ENCODE measurements around the gene NUDCD3.

NUDCD3 gene

DNA sequence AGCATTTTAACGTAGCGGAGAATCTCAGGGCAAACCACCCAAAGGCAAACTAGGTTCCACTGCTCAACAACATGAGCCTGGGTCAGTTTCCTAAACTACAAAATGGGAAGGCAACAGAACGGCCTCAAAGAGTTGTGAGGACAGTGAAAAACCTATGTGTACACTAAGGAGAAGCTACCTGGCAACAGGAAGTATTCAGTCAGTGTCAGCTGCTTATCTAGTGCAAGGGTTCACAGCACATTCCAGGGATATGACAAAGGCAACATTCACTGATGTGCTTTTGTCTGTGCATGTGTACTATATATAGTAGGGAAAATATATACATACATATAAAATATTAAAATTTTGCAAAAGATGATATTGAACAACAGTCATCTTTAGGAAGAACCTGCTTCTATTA lies 17.2 kb downstream of the NUDCD3 start:
- Histone ChIP-seq H3K36me3 (ENCODE audit: low read length) (peaks cover 24% of the 10 kb centered on the region), H3K27me3 (ENCODE audit: low read length) (no peaks in the 10 kb centered on the region)

DNA sequence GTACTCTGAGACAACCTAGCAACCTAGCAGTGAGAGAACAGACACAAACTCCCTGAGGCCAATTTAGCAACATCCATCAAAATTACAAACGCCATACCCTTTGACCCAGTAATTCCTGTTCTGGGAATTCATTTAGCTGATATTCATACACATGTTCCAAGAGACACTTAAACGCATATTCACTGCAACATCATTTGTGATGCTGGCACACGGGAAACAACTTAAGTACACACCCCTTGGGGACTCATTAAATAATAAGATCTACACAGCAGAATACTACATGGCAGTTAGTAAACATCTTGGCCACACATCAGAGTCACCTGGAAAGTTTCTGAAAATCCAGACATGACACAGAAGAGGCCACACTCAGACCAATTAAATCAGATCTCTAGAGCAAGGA lies 17.6 kb downstream of the NUDCD3 start:
- H3K9ac ChIP-seq (ENCODE audit: low read length), result no peak overlapping the region
- no peak overlapping the region for H3K4me2 ChIP-seq (ENCODE audit: low read depth, low read length, poor library complexity, severe bottlenecking)
- H3K9me2 ChIP-seq (replicated peaks; ENCODE audit: insufficient read depth, low read length), result no peaks in the 10 kb centered on the region
- H3K4me3 ChIP-seq (ENCODE audit: insufficient read depth, low read length, poor library complexity, severe bottlenecking), result no peak overlapping the region
- no peaks in the 10 kb centered on the region for H3F3A ChIP-seq (ENCODE audit: insufficient read depth)
- H3K27me3 ChIP-seq (ENCODE audit: low read length), result no peaks in the 10 kb centered on the region
- H3K9me3 ChIP-seq (ENCODE audit: insufficient read depth, low read length), result no peaks in the 10 kb centered on the region
- H3K27ac ChIP-seq (ENCODE audit: low read depth, low read length), result no peak overlapping the region
- H3K79me2 ChIP-seq (ENCODE audit: insufficient read depth, low read length), result peaks cover 34% of the 10 kb centered on the region; the same call in 1 of the 2 replicates
- peaks cover 27% of the 10 kb centered on the region for H4K20me1 ChIP-seq (ENCODE audit: low read depth, low read length)
- H2AFZ ChIP-seq (ENCODE audit: low read depth, low read length, severe bottlenecking), result no peak overlapping the region
- H3K36me3 ChIP-seq (ENCODE audit: low read length), result peaks cover 26% of the 10 kb centered on the region
- TF ChIP-seq, protein P1, sequence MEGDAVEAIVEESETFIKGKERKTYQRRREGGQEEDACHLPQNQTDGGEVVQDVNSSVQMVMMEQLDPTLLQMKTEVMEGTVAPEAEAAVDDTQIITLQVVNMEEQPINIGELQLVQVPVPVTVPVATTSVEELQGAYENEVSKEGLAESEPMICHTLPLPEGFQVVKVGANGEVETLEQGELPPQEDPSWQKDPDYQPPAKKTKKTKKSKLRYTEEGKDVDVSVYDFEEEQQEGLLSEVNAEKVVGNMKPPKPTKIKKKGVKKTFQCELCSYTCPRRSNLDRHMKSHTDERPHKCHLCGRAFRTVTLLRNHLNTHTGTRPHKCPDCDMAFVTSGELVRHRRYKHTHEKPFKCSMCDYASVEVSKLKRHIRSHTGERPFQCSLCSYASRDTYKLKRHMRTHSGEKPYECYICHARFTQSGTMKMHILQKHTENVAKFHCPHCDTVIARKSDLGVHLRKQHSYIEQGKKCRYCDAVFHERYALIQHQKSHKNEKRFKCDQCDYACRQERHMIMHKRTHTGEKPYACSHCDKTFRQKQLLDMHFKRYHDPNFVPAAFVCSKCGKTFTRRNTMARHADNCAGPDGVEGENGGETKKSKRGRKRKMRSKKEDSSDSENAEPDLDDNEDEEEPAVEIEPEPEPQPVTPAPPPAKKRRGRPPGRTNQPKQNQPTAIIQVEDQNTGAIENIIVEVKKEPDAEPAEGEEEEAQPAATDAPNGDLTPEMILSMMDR (IDR thresholded peaks at IDR 0.05; ENCODE audit: insufficient read depth, low read length, poor library complexity, severe bottlenecking), result no peak
- TF ChIP-seq EZH2phosphoT487 (conservative IDR thresholded peaks at IDR 0.05; ENCODE audit: low read length), result no peak

More for the DNA sequence above, 17.2 kb downstream of the NUDCD3 start:
- no peak overlapping the region for H3K4me2 ChIP-seq (ENCODE audit: low read depth, low read length, poor library complexity, severe bottlenecking)
- H3F3A ChIP-seq (ENCODE audit: insufficient read depth), result no peaks in the 10 kb centered on the region
- no peaks in the 10 kb centered on the region for H3K9me2 ChIP-seq (replicated peaks; ENCODE audit: insufficient read depth, low read length)
- H4K20me1 ChIP-seq (ENCODE audit: low read depth, low read length), result peaks cover 27% of the 10 kb centered on the region
- H3K27ac ChIP-seq (ENCODE audit: low read depth, low read length), result no peak overlapping the region
- no peak overlapping the region for H3K9ac ChIP-seq (ENCODE audit: low read length)
- H3K9me3 ChIP-seq (ENCODE audit: insufficient read depth, low read length), result no peaks in the 10 kb centered on the region
- H2AFZ ChIP-seq (ENCODE audit: low read depth, low read length, severe bottlenecking), result no peak overlapping the region
- H3K79me2 ChIP-seq (ENCODE audit: insufficient read depth, low read length), result peaks cover 34% of the 10 kb centered on the region; the same call in 1 of the 2 replicates
- no peak overlapping the region for H3K4me3 ChIP-seq (ENCODE audit: insufficient read depth, low read length, poor library complexity, severe bottlenecking)
- TF ChIP-seq EZH2phosphoT487 (conservative IDR thresholded peaks at IDR 0.05; ENCODE audit: low read length), result no peak
- TF ChIP-seq, protein P1 (IDR thresholded peaks at IDR 0.05; ENCODE audit: insufficient read depth, low read length, poor library complexity, severe bottlenecking), result no peak

DNA sequence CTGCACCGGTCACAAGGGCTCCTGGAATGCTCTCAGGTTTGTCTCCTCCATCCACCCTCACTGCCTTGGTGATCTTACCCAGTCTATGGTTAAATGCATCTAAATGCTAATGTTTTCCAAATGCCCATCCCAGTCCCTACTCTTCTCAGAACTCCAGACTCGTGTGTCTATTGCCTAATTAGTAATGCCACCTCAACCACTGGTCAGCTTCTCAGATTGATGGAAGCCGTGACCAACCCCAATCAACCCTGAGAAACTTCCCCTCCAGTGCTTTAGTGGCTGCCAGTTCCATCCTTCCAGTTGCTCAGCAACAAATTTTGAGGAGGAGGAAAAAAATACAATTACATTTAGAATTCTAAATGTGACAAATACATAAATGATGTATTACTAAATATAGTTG lies 18.6 kb downstream of the NUDCD3 start:
- Histone ChIP-seq H3K27me3 (ENCODE audit: low read length) (no peaks in the 10 kb centered on the region), H3K27ac (ENCODE audit: low read depth, low read length) (no peak overlapping the region), H3K9ac (ENCODE audit: low read length) (no peak overlapping the region), H3K4me2 (ENCODE audit: low read depth, low read length, poor library complexity, severe bottlenecking) (no peak overlapping the region), H4K20me1 (ENCODE audit: low read depth, low read length) (peaks cover 29% of the 10 kb centered on the region), H3K4me3 (ENCODE audit: insufficient read depth, low read length, poor library complexity, severe bottlenecking) (no peak overlapping the region), H2AFZ (ENCODE audit: low read depth, low read length, severe bottlenecking) (no peak overlapping the region), H3K36me3 (ENCODE audit: low read length) (peaks cover 26% of the 10 kb centered on the region), H3F3A (ENCODE audit: insufficient read depth) (no peaks in the 10 kb centered on the region), H3K9me3 (ENCODE audit: insufficient read depth, low read length) (no peaks in the 10 kb centered on the region), H3K9me2 (replicated peaks; ENCODE audit: insufficient read depth, low read length) (no peaks in the 10 kb centered on the region), H3K79me2 (ENCODE audit: insufficient read depth, low read length) (peaks cover 34% of the 10 kb centered on the region; the same call in 1 of the 2 replicates)
- TF ChIP-seq, protein P1 (IDR thresholded peaks at IDR 0.05; ENCODE audit: insufficient read depth, low read length, poor library complexity, severe bottlenecking), result no peak

Data from SU-DHL-6 (cell line).